Glutamatergic neuron (in vitro differentiated cells): Measurements from ENCODE around the gene USP19. TPM values are rescaled to one million over a fixed set of nuclear protein-coding genes. Genes with fewer than 3 reads are reported as not detected.
A peak's percentile ranks its signal among the peaks of the same experiment; 100 is the strongest.

Experiments
- DNase-seq: peaks from one replicate; pipeline ENCODE4 v3.0.0; 2022
- H3K27ac Mint-ChIP-seq: one replicate; pipeline ENCODE4 v1.8.0; 2020; ENCODE audit warnings: mild to moderate bottlenecking, mixed read lengths, inconsistent platforms; ENCODE audit not compliant: unreplicated experiment
- H3K27me3 Mint-ChIP-seq: one replicate; pipeline ENCODE4 v1.8.0; 2020; ENCODE audit warnings: mild to moderate bottlenecking, moderate library complexity, mixed read lengths, inconsistent platforms; ENCODE audit not compliant: unreplicated experiment
- H3K36me3 Mint-ChIP-seq: one replicate; pipeline ENCODE4 v1.8.0; 2020; ENCODE audit warnings: mild to moderate bottlenecking, mixed read lengths, inconsistent platforms; ENCODE audit not compliant: unreplicated experiment
- H3K4me1 Mint-ChIP-seq: one replicate; pipeline ENCODE4 v1.8.0; 2020; ENCODE audit warnings: mild to moderate bottlenecking, low read depth, mixed read lengths, inconsistent platforms; ENCODE audit not compliant: unreplicated experiment
- H3K4me3 Mint-ChIP-seq: one replicate; pipeline ENCODE4 v1.8.0; 2020; ENCODE audit warnings: mild to moderate bottlenecking, mixed read lengths, inconsistent platforms; ENCODE audit not compliant: unreplicated experiment
- H3K9me3 Mint-ChIP-seq: one replicate; pipeline ENCODE4 v1.8.0; 2020; ENCODE audit warnings: mild to moderate bottlenecking, moderate library complexity, mixed read lengths, inconsistent platforms; ENCODE audit not compliant: unreplicated experiment
- CTCF ChIP-seq: fragments of 200-600 bp; sonication (generic); IDR thresholded peaks from one replicate; pipeline ENCODE4 v1.5.0; 2021; ENCODE audit not compliant: partially characterized antibody, unreplicated experiment
- total RNA-seq: library from RNA; stranded (reverse); fragmentation: NEBNext Ultra II Directional; extraction: Animal tissue kit (Norgen Biotek cat#: 25700); gene quantifications from one replicate; pipeline ENCODE4 v1.2.1, GENCODE V29; 2021; ENCODE audit not compliant: unreplicated experiment

The USP19 gene
- total RNA-seq, 1 donor from 2014 or later = 83.1 TPM

DNA sequence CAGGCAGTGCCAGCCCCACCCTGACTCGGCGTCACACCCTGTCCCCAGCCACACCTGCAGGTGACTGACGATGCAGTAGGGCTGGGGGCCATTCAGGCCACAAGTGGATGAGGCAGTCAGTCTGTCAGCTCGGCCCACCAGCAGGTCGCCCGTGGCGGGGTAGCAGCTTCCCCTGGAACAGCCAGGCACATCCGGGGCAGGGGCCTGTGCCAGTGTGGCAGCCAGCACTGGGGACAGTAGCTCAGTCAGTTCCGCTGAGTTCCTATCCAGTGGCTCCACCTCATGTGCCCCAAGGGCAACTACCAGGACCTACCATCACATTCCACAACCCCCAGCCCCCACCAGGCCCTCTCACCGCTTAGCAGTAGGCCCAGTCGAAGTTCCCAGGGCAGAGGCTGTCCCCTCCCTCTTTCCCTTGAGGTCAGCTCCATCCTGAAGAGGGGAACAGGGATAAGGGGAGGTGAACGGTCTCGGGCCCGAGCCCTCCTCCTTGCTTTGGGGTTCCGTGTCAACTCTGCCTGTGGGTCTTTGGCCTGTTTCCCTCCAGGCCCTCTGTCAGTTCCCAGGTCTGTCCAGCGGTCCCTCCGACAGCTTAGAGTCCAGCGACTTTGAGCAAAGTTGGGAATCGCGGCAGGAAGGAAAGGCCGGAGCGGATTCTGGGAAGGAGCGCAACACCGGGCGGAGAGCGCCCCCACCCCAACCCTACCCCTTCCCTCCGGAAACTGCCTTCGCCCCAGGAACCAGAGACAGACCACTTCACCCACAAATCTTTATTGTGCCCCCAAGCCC is 12.0 kb upstream of the USP19 start, which contains the start of gene LAMB2:
Gene LAMB2, minus strand, starts transcription at position 614 of the 789 bp plus-strand sequence. Its CDS starts 183 bp downstream, at position 431.
- peaks cover 1% of the 10 kb centered on the region for H3K27me3 Mint-ChIP-seq
- TF ChIP-seq CTCF = no peak
- no peaks in the 10 kb centered on the region for H3K4me1 Mint-ChIP-seq
- H3K4me3 Mint-ChIP-seq = peak within 1 kb of the TSS; percentile 88
- H3K36me3 Mint-ChIP-seq = no peaks in the 10 kb centered on the region
- DNase-seq = peak; percentile 73
- H3K9me3 Mint-ChIP-seq = no peaks in the 10 kb centered on the region
- peak within 1 kb of the TSS; percentile 78 for H3K27ac Mint-ChIP-seq

DNA sequence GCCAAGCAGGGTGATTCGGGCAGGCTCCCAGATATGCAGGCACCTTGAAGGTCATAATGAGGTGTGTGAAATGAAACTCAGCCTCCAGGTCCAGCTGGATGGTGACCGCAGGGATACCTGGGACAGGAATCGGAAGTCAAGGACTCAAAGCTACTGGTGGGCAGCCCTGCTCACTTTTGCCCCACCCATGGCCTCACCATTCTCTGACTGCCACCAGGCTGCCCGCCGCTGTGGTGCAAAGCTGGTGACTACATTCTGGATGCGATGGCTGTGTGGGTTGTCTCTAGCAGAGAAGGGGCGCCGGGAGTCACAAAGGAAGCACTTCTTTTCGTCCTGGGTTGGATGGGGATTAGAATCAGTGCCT is 11.4 kb upstream of the USP19 start:
- H3K36me3 Mint-ChIP-seq = no peaks in the 10 kb centered on the region
- DNase-seq = no peak
- H3K9me3 Mint-ChIP-seq = no peaks in the 10 kb centered on the region
- H3K27me3 Mint-ChIP-seq = peaks cover 1% of the 10 kb centered on the region
- no peaks in the 10 kb centered on the region for H3K4me1 Mint-ChIP-seq
- peak overlapping the region; percentile 88 for H3K4me3 Mint-ChIP-seq
- H3K27ac Mint-ChIP-seq = peak overlapping the region; percentile 2
- no peak for TF ChIP-seq CTCF

DNA sequence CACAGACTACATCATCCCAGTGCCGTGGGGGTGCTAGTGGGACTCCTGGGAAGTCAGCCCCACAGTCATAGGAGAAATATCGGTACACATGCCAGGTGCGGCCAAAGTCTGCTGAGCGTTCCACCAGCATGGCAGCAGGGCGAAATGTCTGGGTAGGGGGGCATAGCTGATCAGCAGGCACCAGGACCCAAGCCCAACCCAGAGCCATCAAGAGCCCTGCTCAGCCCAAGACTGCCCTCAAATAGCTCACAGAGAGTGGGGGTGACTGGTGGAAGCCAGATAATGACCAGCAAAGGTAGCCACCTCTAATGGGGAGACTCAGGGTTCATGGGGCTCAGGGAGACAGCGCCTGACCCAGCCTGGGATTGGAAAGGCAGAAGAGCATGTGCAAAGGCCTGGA is 11.0 kb upstream of the USP19 start:
- Mint-ChIP-seq H3K27ac (peak overlapping the region; percentile 2), H3K27me3 (peaks cover 1% of the 10 kb centered on the region)

DNA sequence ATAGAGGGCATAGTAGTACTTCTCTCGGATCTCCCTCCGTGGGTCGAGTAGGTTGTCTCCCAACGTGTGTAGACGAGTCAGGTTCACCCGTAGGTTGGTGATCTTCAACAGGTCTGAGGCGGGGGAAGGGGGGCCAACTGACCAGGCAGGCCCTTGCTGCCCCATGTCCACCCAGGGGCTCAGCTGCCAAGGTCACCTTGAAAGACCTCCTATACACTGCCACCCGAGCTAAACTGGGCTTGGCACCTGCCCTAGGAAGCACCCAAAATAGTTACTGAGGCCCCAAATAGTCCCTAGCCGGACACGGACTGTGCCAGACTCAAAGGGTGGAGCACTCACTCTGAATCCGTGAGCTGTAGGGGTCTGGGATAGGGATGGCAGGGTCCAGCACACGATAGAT is 10.4 kb upstream of the USP19 start:
- TF ChIP-seq CTCF = no peak
- Mint-ChIP-seq H3K27me3 (peaks cover 1% of the 10 kb centered on the region), H3K36me3 (no peaks in the 10 kb centered on the region), H3K27ac (no peak overlapping the region), H3K4me1 (no peaks in the 10 kb centered on the region), H3K9me3 (peaks cover 2% of the 10 kb centered on the region), H3K4me3 (no peak overlapping the region)
- no peak for DNase-seq

More for the DNA sequence above, 11.0 kb upstream of the USP19 start:
- TF ChIP-seq CTCF = no peak
- DNase-seq = no peak
- H3K9me3 Mint-ChIP-seq = peaks cover 2% of the 10 kb centered on the region
- H3K4me1 Mint-ChIP-seq = no peaks in the 10 kb centered on the region
- H3K4me3 Mint-ChIP-seq = peak overlapping the region; percentile 26
- no peaks in the 10 kb centered on the region for H3K36me3 Mint-ChIP-seq

DNA sequence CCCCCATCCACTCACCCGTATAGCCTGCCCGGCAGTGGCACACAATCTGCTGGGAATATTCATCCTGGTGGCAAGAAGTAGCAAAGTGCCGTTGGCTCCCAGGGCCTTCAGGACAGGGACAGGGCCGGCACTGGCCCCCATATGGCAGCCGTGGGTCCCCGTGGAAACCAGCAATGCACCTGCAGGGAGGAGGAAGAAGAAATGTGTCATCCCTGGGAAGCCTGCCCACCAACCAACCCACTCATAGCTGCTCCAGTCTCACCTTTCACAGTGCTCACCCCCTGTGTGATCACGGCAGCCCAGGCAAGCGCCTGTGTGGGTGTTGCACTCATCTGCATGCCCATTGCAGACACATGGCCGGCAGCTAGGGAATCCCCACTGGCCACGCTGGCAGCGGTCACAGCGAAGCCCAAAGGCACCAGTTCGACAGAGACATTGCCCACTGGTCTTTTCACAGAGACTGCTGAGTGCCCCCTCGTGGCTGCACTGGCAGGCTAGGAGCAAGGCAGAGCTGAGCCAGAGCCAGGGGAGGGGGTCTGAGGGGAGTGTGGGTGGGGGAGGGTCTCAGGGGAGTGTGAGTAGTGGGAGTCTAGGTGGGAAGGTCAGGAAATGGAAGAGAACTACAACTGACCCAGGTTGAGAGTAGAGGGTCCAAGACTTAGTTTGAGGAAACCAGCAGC is 4.5 kb upstream of the USP19 start:
- Mint-ChIP-seq H3K27me3 (peaks cover 8% of the 10 kb centered on the region), H3K36me3 (no peaks in the 10 kb centered on the region), H3K4me1 (no peaks in the 10 kb centered on the region), H3K9me3 (peaks cover 4% of the 10 kb centered on the region), H3K4me3 (no peak overlapping the region), H3K27ac (peak overlapping the region; percentile 55)
- TF ChIP-seq CTCF = no peak
- DNase-seq = peak; percentile 22
